ENCODE results near the gene RALGPS1.

Gene RALGPS1

GRCh38 chr9:127172066-127172707, 257.6 kb downstream of the RALGPS1 start:
- CTCF ChIA-PET = interaction anchor here (0.6 kb wide), 1 partner anchor 10 kb away, joined by 3 read pairs; no protein-coding TSS in a partner anchor
- POLR2A ChIA-PET = no interaction called here

GRCh38 chr9:127173063-127173462, 258.5 kb downstream of the RALGPS1 start:
- H3K27ac ChIP-seq (ENCODE audit: extremely low read depth, low read depth, low read length) = no peak overlapping the region
- H3K4me1 ChIP-seq (ENCODE audit: control insufficient read depth, insufficient read depth, low read length) = no peaks in the 10 kb centered on the region
- peaks cover 0 to 3% of the 10 kb centered on the region in 2 experiments; a peak in 1 of 3 replicates for H3K36me3 ChIP-seq (ENCODE audit: control insufficient read depth in 2 of 2, insufficient read depth in 1 of 2, low read length in 2 of 2)
- no peak overlapping the region for H3K4me3 ChIP-seq (ENCODE audit: low read depth, low read length)
- ChIA-PET POLR2A (no interaction called here), CTCF (interaction anchor here (0.9 kb wide), 1 partner anchor 14 kb away, joined by 4 read pairs; no protein-coding TSS in a partner anchor)
- no peaks in the 10 kb centered on the region for H3K9me3 ChIP-seq (ENCODE audit: control insufficient read depth, insufficient read depth, low read depth, low read length)
- TF ChIP-seq ZNF280D (tag by site-specific recombination; IDR thresholded peaks at IDR 0.05) = no peak
- no peak for TF ChIP-seq PRDM10 (tag by site-specific recombination; IDR thresholded peaks at IDR 0.05)
- no peak for TF ChIP-seq ZNF10 (tag by site-specific recombination; IDR thresholded peaks at IDR 0.05)
- TF ChIP-seq ZNF404 (tag by site-specific recombination; IDR thresholded peaks at IDR 0.05) = no peak
- TF ChIP-seq ZNF664 (tag by site-specific recombination; IDR thresholded peaks at IDR 0.05) = no peak
- TF ChIP-seq ZNF558 (tag by site-specific recombination; IDR thresholded peaks at IDR 0.05) = no peak
- no peak for TF ChIP-seq ZNF501 (tag by site-specific recombination; IDR thresholded peaks at IDR 0.05)
- TF ChIP-seq ZNF830 (tag by site-specific recombination; IDR thresholded peaks at IDR 0.05; ENCODE audit: low read depth) = no peak
- no peak for TF ChIP-seq GLI4 (tag by site-specific recombination; IDR thresholded peaks at IDR 0.05)
- TF ChIP-seq ZNF184 (tag by site-specific recombination; IDR thresholded peaks at IDR 0.05) = no peak
- no peak for TF ChIP-seq ZNF529 (tag by site-specific recombination; IDR thresholded peaks at IDR 0.05; ENCODE audit: insufficient replicate concordance)
- TF ChIP-seq HOXD13 (CRISPR knock-in tag; IDR thresholded peaks at IDR 0.05; ENCODE audit: borderline replicate concordance) = no peak
- no peak for TF ChIP-seq ZNF518A (tag by site-specific recombination; conservative IDR thresholded peaks at IDR 0.05; ENCODE audit: low read depth)
- TF ChIP-seq PBX3 (CRISPR knock-in tag; IDR thresholded peaks at IDR 0.05) = no peak

More at GRCh38 chr9:127172066-127172707, 257.6 kb downstream of the RALGPS1 start:
- Histone ChIP-seq H3K27ac (ENCODE audit: extremely low read depth, low read depth, low read length) (no peak overlapping the region), H3K4me3 (ENCODE audit: low read depth, low read length) (no peak overlapping the region), H3K4me1 (ENCODE audit: control insufficient read depth, insufficient read depth, low read length) (no peaks in the 10 kb centered on the region), H3K36me3 (ENCODE audit: control insufficient read depth in 2 of 2, insufficient read depth in 1 of 2, low read length in 2 of 2) (peaks cover 0 to 3% of the 10 kb centered on the region in 2 experiments; a peak in 1 of 3 replicates), H3K9me3 (ENCODE audit: control insufficient read depth, insufficient read depth, low read depth, low read length) (no peaks in the 10 kb centered on the region)
- no peak for TF ChIP-seq ZSCAN30 (tag by site-specific recombination; IDR thresholded peaks at IDR 0.05)
- no peak for TF ChIP-seq ATF2 (tag by site-specific recombination; IDR thresholded peaks at IDR 0.05; ENCODE audit: low read depth)
- no peak for TF ChIP-seq ZNF530 (tag by site-specific recombination; IDR thresholded peaks at IDR 0.05; ENCODE audit: low read depth)
- TF ChIP-seq ZNF248 (tag by site-specific recombination; IDR thresholded peaks at IDR 0.05) = no peak
- TF ChIP-seq ZNF121 (tag by site-specific recombination; IDR thresholded peaks at IDR 0.05) = no peak
- TF ChIP-seq WT1 (tag by site-specific recombination; IDR thresholded peaks at IDR 0.05) = no peak
- no peak for TF ChIP-seq ZNF184 (tag by site-specific recombination; IDR thresholded peaks at IDR 0.05)
- TF ChIP-seq ZEB2 (tag by site-specific recombination; IDR thresholded peaks at IDR 0.05) = no peak
- TF ChIP-seq BCL11B (tag by site-specific recombination; IDR thresholded peaks at IDR 0.05; ENCODE audit: low read depth) = no peak
- TF ChIP-seq ZNF585B (tag by site-specific recombination; IDR thresholded peaks at IDR 0.05) = no peak
